Astrocyte (in vitro differentiated cells and primary cell): ENCODE measurements around the gene EXOC4.

Source experiments
- CTCF ChIP-seq: IDR thresholded peaks from 2 replicates; pipeline ENCODE4 v1.5.1; 2011; ENCODE audit warnings: low read depth, mild to moderate bottlenecking, inconsistent platforms, low read length, moderate library complexity; ENCODE audit not compliant: insufficient read depth
- EZH2 ChIP-seq: IDR thresholded peaks from 2 replicates; pipeline ENCODE4 v1.6.1; 2012; ENCODE audit warnings: mild to moderate bottlenecking, low read length, inconsistent platforms; ENCODE audit not compliant: insufficient read depth

GRCh38 chr7:133539016-133539415, 286.1 kb downstream of the EXOC4 start:
- no peak for TF ChIP-seq EZH2
- TF ChIP-seq CTCF, result no peak
